Hematopoietic multipotent progenitor cell (in vitro differentiated cells): ENCODE results near the gene VARS2. TPM values are rescaled to one million over a fixed set of nuclear protein-coding genes. Genes with fewer than 3 reads are reported as not detected.
"Not testable (repeated sequence)": the region's sequence is repeated elsewhere in the genome, so short reads cannot be mapped to it uniquely, and the experiment has no call there.

Experiments used
- DNase-seq, 3 donors: peaks; one replicate each; pipeline ENCODE4 v3.0.0-alpha.2; 2011 to 2015; ENCODE audit warnings: low read depth in 2 of 3, low spot score in 2 of 3
- total RNA-seq: library from RNA; depleted of rRNA; stranded (reverse); fragments of >200 nt; gene quantifications from one replicate; pipeline ENCODE4 v1.2.3, GENCODE V29; 2012

Gene VARS2
- total RNA-seq, 1 donor: 15.9 TPM

DNA sequence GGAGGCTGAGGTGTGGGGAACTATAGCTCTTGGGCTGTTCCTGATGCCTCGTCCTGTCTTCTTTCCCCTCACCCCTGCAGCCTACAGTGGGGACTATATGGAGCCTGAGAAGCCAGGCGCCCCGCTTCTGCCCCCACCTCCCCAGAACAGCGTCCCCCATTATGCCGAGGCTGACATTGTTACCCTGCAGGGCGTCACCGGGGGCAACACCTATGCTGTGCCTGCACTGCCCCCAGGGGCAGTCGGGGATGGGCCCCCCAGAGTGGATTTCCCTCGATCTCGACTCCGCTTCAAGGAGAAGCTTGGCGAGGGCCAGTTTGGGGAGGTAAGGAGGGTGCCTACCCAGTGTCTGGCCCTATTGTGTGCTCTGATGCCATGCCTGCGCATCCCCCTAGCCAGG lies 17.5 kb upstream of the VARS2 start:
- DNase-seq: no peak

DNA sequence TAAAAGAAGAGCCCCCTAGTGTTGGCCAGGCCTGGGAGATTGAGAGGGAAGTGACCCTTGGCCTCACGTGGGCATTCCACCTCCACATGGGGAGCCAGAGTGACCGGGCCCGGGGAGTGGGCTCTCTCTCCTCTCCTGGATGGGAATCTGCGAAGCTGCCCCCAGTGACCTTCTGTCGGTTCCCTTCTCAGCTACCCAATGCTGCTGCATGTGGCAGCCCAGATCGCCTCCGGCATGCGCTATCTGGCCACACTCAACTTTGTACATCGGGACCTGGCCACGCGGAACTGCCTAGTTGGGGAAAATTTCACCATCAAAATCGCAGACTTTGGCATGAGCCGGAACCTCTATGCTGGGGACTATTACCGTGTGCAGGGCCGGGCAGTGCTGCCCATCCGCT lies 16.2 kb upstream of the VARS2 start:
- no peak for DNase-seq

DNA sequence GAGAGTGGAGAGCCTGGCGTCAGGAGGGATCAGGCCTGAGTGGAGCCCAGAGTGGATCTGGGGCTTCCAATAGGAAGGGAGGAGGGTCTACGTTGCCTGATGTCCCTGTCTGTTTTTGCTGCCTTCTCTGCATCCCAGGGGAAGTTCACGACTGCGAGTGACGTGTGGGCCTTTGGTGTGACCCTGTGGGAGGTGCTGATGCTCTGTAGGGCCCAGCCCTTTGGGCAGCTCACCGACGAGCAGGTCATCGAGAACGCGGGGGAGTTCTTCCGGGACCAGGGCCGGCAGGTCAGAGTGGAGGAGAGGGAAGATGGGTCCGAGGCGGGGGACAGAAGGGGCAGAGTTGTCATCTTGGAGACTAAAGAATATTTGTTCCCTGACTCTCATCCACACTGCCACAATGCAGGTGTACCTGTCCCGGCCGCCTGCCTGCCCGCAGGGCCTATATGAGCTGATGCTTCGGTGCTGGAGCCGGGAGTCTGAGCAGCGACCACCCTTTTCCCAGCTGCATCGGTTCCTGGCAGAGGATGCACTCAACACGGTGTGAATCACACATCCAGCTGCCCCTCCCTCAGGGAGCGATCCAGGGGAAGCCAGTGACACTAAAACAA lies 15.2 kb upstream of the VARS2 start:
- no peak for DNase-seq

GRCh38 chr6:30900863-30901417 lies 13.1 kb upstream of the VARS2 start:
- DNase-seq: no peak

GRCh38 chr6:30901436-30901835 lies 12.6 kb upstream of the VARS2 start:
- DNase-seq: no peak

DNA sequence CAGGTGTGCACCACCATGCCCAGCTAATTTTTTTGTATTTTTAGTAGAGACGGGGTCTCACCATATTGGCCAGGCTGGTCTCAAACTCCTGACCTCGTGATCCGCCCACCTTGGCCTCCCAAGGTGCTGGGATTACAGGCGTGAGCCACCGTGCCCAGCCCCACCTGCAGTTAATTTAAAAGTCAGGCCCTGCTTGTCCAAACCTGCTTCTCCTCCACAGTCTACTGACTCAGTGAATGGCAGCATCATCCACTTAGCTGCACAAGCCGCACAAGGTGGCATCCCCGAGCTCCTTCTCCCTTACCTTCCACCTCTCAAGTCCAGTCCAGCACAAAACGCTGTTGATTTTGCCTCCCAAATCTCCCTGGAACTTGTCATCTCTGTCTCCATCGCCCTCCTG lies 11.8 kb upstream of the VARS2 start:
- not testable (repeated sequence) for DNase-seq

- DNase-seq: no peak
These were observed 11.3 kb upstream of the VARS2 start for GRCh38 chr6:30902709-30903108.

- DNase-seq: no peak
These were observed 10.8 kb upstream of the VARS2 start for GRCh38 chr6:30903236-30903635.

GRCh38 chr6:30907290-30907757 lies 6.7 kb upstream of the VARS2 start:
- not testable (repeated sequence) for DNase-seq

- peak; percentile 81 to 98 (median 95) for DNase-seq
These were observed 6.1 kb upstream of the VARS2 start, which contains the start of gene GTF2H4 for GRCh38 chr6:30907758-30908591. Gene GTF2H4, plus strand, starts transcription at chr6:30908207.

DNA sequence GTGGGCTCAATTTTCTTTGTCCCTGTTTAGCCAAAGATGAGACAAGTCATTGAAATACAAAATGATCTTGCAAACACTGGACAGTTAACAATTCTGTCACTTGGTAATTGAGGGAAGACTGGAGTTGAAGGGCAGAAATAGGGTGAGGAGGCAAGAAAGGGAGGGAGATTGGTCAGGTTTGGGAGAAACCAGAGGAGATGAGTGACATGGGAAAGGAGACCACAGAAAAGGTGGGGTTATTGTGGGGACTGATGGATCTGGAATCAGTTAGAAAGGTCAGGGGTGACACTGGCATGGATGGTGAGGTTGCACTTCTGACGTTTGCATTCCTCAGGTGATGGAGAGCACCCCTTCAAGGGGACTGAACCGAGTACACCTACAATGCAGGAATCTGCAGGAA lies 5.3 kb upstream of the VARS2 start:
- no peak for DNase-seq

GRCh38 chr6:30910473-30910872 lies 3.6 kb upstream of the VARS2 start:
- not testable (repeated sequence) for DNase-seq

DNA sequence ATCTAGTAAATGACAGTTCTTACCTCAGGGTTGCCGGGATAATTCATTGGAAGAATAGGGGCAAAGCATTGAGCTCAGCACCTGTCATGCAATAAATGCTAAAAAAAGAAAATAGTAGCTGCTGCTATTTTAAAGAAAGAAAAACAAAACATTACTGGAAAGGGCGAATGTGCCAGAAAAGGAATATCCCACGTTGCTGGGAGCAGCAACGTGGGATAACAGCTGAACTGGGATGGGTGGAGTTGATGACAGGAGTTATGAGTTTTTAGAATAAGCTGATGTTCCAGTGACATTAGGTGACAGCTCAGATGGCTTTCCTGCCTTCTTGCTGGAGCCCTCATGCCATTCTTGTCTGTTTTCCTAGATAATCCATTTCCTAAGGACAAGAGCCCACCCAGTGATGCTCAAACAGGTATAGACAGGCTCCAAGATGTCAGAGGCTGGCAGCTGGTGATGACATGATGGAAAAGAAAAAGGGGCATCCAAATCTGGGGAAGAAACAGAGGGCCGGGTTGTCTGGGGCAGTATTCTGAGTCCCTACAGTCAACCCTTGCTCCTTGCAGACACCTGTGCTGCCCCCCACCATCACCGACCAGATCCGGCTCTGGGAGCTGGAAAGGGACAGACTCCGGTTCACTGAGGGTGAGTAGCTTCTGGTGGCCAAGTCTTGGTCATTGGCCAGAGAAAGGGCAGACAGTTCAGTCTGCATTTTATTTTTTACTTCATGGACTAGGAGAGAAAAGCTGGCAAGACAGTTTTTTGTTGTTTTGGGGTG lies 1.1 kb upstream of the VARS2 start:
- DNase-seq: no peak

GRCh38 chr6:30913721-30914075 lies 340 bp upstream of the VARS2 start:
- peak in 1 of 3 donors; percentile 29 for DNase-seq

- DNase-seq: peak in 1 of 3 donors; percentile 7
These were observed 984 bp downstream of the VARS2 start for GRCh38 chr6:30914854-30915590.

- DNase-seq: peak in 2 of 3 donors; percentile 59 to 76
These were observed 1.5 kb downstream of the VARS2 start for GRCh38 chr6:30915591-30915946.

- no peak for DNase-seq
These were observed 3.0 kb downstream of the VARS2 start for GRCh38 chr6:30917041-30917440.

GRCh38 chr6:30917487-30917886 lies 3.4 kb downstream of the VARS2 start:
- DNase-seq: no peak

DNA sequence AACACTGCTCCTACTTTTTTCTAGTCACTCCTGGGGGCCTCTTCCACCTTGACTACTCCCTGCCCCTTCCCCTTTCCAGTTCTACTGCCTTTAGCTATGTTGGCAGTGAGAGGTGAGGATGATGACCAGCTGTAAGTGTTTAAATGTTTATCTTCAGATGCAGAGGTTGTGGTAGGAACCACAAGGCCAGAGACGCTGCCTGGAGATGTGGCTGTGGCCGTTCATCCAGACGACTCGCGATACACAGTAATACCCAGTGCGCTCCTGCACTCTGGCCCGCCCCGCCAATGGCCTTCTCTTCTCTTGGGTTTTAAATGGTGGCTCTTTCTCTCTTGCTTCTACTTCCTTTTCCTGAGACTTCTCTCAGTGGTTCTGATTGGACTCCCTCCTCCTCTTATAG lies 4.6 kb downstream of the VARS2 start:
- DNase-seq: peak in 1 of 3 donors; percentile 77

DNA sequence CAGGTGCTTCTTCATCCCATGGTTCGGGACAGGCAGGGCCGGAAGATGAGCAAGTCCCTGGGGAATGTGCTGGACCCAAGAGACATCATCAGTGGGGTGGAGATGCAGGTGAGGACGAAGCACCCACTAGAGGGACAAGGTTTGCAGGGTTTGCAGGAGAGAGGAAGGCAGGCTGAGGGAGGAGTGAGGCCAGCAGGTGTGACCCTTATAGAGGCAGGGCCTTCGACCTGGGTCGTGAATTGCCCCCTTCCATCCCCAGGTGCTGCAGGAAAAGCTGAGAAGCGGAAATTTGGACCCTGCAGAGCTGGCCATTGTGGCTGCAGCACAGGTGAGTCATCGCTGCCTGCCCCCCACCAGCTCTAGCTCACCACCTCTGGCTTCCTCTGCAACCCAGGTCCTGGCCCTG lies 8.4 kb downstream of the VARS2 start:
- DNase-seq: no peak
